A673 (cell line): Measurements from ENCODE around the gene SAP30L. TPM values are rescaled to one million over a fixed set of nuclear protein-coding genes. Genes with fewer than 3 reads are reported as not detected.

Experiments used
- BruUV-seq: library from RNA; stranded (reverse); fragments of 400-500 nt; replicated peaks from 2 replicates; lab custom pipeline; 2021; lab: Mats Ljungman, UMichigan
- CTCF ChIA-PET: fragments of 300-600 bp; sonication (Branson Sonifier 250); formaldehyde crosslinking; loops from one replicate; lab custom pipeline; 2022; ENCODE audit warnings: antibody characterized with exemption; lab: Charles Lee
- POLR2A ChIA-PET: fragments of 300-600 bp; sonication (Branson Sonifier 250); formaldehyde crosslinking; loops from one replicate; lab custom pipeline; 2022; ENCODE audit warnings: antibody characterized with exemption; ENCODE audit not compliant: low non-redundant PET; lab: Charles Lee
- DNase-seq: peaks from one replicate; pipeline ENCODE4 v3.0.0-alpha.2; 2015; ENCODE audit warnings: low spot score
- H3K27ac ChIP-seq: fragments of 200-600 bp; sonication (generic); 2 replicates; pipeline ENCODE4 v1.5.1; 2016; ENCODE audit warnings: mixed run types, low read depth, mild to moderate bottlenecking, mixed read lengths, antibody characterized with exemption, low read length; ENCODE audit not compliant: poor library complexity, severe bottlenecking
- H3K27me3 ChIP-seq: fragments of 200-600 bp; sonication (generic); replicated peaks from 2 replicates; pipeline ENCODE4 v1.6.1; 2017; ENCODE audit warnings: mixed run types, low read depth, mild to moderate bottlenecking, mixed read lengths, antibody characterized with exemption, low read length; ENCODE audit not compliant: insufficient read depth, poor library complexity
- H3K36me3 ChIP-seq: fragments of 200-600 bp; sonication (generic); 2 replicates; pipeline ENCODE4 v1.6.1; 2016; ENCODE audit warnings: mixed run types, mild to moderate bottlenecking, mixed read lengths, antibody characterized with exemption, low read length; ENCODE audit not compliant: insufficient read depth, poor library complexity, severe bottlenecking
- H3K4me1 ChIP-seq: fragments of 200-600 bp; sonication (generic); 2 replicates; pipeline ENCODE4 v1.6.1; 2017; ENCODE audit warnings: mixed run types, mild to moderate bottlenecking, mixed read lengths, antibody characterized with exemption, low read length; ENCODE audit not compliant: insufficient read depth, poor library complexity, severe bottlenecking
- H3K4me3 ChIP-seq: fragments of 200-600 bp; sonication (generic); 2 replicates; pipeline ENCODE4 v1.5.1; 2016; ENCODE audit warnings: low read depth, mixed run types, mild to moderate bottlenecking, mixed read lengths, low read length; ENCODE audit not compliant: poor library complexity, severe bottlenecking
- H3K9me3 ChIP-seq: fragments of 200-600 bp; sonication (generic); 2 replicates; pipeline ENCODE4 v1.6.1; 2016; ENCODE audit warnings: mixed run types, low read depth, mild to moderate bottlenecking, mixed read lengths, antibody characterized with exemption, low read length; ENCODE audit not compliant: poor library complexity, severe bottlenecking
- EZH2 ChIP-seq: fragments of 200-600 bp; sonication (generic); IDR thresholded peaks from 2 replicates; pipeline ENCODE4 v1.6.1; 2017; ENCODE audit warnings: borderline replicate concordance, low read depth, mild to moderate bottlenecking, mixed read lengths, antibody characterized with exemption, low read length; ENCODE audit not compliant: poor library complexity, severe bottlenecking
- intact Hi-C: fragments of 100-400 bp; cut with micrococcal nuclease; formaldehyde crosslinking; loops from one replicate; pipeline ENCODE4 v1.10.0; 2022; ENCODE audit not compliant: unreplicated experiment
- total RNA-seq: library from RNA; stranded (reverse); gene quantifications from 2 replicates; pipeline ENCODE4 v1.2.3, GENCODE V29; 2021
- TF ChIP-seq, protein P1 (sequence below): fragments of 300-800, 200-600 bp; sonication (generic); conservative IDR thresholded peaks from 2 replicates; pipeline ENCODE4 v1.5.1; 2017; ENCODE audit warnings: low read depth, mild to moderate bottlenecking, antibody characterized with exemption, low read length, moderate library complexity, mixed read lengths

SAP30L gene
- total RNA-seq, 1 experiment from 2014 or later = 29.2 TPM

DNA sequence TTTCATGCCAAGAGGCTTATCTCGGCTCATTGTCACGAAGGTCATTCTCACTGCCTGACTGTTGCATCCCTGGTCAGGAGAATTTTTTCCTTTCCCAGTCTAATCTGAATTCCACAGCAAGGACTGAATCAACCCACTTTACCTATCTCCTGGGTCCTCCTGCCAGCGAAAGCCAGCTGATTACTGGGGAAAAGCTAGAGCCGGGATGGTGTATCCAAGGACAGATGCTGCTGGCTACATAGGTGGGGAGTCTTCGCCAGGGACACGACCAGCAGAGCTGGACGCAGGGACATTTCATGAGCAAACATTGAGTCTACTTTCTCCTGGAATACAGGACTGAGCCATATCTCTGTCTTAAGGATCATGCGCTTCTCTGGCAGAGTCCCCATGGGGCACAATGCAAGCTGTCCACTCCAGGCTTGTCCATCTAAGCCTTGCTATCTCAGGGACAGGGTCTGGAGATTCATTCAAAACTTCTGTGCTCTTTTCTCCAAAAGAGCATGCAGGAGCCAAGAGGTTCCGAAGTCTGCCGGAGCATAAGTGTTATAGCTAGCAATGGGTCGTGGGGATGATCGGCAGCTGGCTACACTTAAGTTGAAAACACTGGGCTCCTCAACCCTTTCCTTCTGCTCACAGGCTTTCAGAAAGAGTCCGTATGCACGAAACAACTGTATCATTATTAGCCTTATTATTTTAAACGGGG is 38.7 kb downstream of the SAP30L start:
- CTCF ChIA-PET = interaction anchor here (0.6 kb wide), 1 partner anchor 15 kb away, joined by 4 read pairs; no protein-coding TSS in a partner anchor
- intact Hi-C loops = no loop called here

DNA sequence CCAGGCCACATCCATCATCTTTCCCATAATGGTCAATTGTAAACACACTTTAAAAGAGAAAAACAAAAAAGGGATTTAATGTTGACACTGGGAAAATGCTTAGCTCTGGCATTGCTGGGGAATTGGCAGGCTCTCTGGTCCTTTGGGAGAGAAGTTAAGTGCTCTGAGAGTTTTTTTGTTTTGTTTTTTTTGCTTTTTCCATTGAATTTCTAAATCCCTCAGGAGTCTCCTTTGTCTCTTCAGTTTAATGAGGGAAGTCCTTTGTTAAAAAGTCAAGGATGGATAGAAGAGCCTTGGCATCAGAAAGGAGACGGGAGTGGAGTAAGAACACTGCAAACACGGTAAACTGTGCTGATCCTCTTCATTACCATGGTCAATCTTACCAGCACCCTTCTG is 39.3 kb downstream of the SAP30L start:
- H3K4me3 ChIP-seq = no peak overlapping the region
- no peak for DNase-seq
- ChIA-PET POLR2A (no interaction called here), CTCF (no interaction called here)
- TF ChIP-seq, protein P1, sequence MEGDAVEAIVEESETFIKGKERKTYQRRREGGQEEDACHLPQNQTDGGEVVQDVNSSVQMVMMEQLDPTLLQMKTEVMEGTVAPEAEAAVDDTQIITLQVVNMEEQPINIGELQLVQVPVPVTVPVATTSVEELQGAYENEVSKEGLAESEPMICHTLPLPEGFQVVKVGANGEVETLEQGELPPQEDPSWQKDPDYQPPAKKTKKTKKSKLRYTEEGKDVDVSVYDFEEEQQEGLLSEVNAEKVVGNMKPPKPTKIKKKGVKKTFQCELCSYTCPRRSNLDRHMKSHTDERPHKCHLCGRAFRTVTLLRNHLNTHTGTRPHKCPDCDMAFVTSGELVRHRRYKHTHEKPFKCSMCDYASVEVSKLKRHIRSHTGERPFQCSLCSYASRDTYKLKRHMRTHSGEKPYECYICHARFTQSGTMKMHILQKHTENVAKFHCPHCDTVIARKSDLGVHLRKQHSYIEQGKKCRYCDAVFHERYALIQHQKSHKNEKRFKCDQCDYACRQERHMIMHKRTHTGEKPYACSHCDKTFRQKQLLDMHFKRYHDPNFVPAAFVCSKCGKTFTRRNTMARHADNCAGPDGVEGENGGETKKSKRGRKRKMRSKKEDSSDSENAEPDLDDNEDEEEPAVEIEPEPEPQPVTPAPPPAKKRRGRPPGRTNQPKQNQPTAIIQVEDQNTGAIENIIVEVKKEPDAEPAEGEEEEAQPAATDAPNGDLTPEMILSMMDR = no peak
- TF ChIP-seq EZH2 = no peak
- no peak overlapping the region for H3K27ac ChIP-seq
- no peaks in the 10 kb centered on the region for H3K36me3 ChIP-seq
- no TSS peak for BruUV-seq
- H3K4me1 ChIP-seq = peaks cover 3% of the 10 kb centered on the region
- H3K27me3 ChIP-seq = peaks cover 95% of the 10 kb centered on the region
- intact Hi-C loops = no loop called here
- no peaks in the 10 kb centered on the region for H3K9me3 ChIP-seq

More for the DNA sequence above, 38.7 kb downstream of the SAP30L start:
- POLR2A ChIA-PET = no interaction called here
- Histone ChIP-seq H3K27me3 (peaks cover 95% of the 10 kb centered on the region), H3K27ac (no peak overlapping the region), H3K4me1 (peaks cover 3% of the 10 kb centered on the region), H3K4me3 (no peak overlapping the region), H3K36me3 (no peaks in the 10 kb centered on the region), H3K9me3 (no peaks in the 10 kb centered on the region)
- DNase-seq = no peak
- BruUV-seq = no TSS peak
- peak; percentile 66 for TF ChIP-seq EZH2
- TF ChIP-seq, protein P1 = no peak

DNA sequence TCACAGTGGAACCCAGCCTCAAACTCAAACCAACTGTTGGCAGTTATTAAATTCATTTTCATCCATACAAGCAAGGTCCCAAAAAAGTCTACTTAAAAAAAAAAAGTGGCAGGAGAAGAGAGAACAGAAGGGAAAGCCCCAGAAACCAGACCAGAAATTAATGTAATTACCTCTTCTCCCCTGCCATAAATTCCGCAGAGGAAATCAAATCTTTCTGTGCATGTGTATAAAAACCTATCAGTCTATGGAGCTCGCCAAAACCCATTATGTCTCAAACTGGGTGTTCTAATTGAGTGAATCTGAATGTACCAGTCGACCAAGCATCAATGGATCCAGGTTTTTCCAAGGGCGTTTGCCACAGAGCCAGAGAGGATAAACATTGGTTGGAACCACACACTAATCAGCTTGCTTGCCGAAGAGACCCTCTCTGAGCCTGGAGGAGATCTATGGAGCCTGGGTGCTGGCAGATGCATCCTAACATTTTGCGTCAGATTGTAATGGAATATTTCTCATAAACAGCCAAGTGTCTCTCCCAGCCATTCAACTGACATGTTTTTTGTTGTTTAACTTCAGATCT is 40.1 kb downstream of the SAP30L start:
- Histone ChIP-seq H3K4me3 (no peak overlapping the region), H3K27ac (no peak overlapping the region), H3K4me1 (peaks cover 3% of the 10 kb centered on the region), H3K27me3 (peaks cover 88% of the 10 kb centered on the region), H3K9me3 (no peaks in the 10 kb centered on the region), H3K36me3 (no peaks in the 10 kb centered on the region)
- no TSS peak for BruUV-seq
- POLR2A ChIA-PET = interaction anchor here (0.7 kb wide), 1 partner anchor 82 kb away, joined by 4 read pairs; no protein-coding TSS in a partner anchor
- peak; percentile 18 for TF ChIP-seq EZH2
- TF ChIP-seq, protein P1 = no peak
- CTCF ChIA-PET = no interaction called here
- intact Hi-C loops = no loop called here
- DNase-seq = no peak
